Measurements from ENCODE around the gene NPLOC4.

DNA sequence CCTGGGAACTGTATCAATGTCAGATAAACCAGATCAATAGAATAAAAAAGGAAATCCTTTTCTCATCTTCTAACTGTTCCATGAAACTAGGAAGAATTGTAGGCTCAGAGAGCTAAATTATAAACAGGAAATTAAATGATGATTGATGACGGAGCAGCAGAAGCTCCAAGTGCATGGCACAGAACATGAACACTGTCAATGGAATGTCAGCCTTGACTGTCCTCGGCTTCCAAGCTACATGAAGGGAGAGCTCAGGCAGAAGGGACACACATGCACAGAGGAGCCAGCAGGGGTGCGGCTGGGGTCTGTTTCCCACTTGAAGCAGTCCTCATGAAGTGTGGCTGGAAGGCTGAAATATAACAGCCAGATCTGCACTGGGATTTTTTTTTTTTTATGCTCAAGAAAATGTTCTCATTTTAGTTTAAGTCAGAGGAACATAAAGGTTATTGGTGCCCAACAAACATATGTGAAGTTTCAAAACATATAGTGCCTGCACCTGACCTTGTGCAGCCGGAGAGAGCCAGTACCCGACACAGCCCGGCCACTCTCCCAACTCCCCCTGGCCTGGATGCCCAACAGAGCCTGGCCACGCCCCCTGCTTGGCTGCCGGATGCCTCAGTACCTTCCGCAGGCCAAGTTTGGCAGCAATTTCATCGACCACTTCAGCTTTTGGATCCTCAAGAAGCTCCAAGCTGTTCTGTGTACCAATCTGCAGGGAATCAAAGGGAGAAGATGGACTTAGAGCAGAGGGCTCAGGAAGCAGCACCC is 37.0 kb downstream of the NPLOC4 start:
- TF ChIP-seq CTCF (IDR thresholded peaks at IDR 0.05) (peak; percentile 18; the same call in 1 of the 2 replicates), YY1 (IDR thresholded peaks at IDR 0.05; ENCODE audit: low read depth) (no peak), RAD21 (IDR thresholded peaks at IDR 0.05; ENCODE audit: low read length) (no peak), NRF1 (IDR thresholded peaks at IDR 0.05; ENCODE audit: low read depth, low read length) (no peak), EP300 (IDR thresholded peaks at IDR 0.05; ENCODE audit: borderline replicate concordance in 1 of 2, low read depth in 1 of 2, low read length in 1 of 2) (no peak), TAF1 (IDR thresholded peaks at IDR 0.05; ENCODE audit: borderline replicate concordance, low read depth, low read length) (no peak), EZH2phosphoT487 (IDR thresholded peaks at IDR 0.05; ENCODE audit: borderline replicate concordance, low read depth) (no peak), NFIC (IDR thresholded peaks at IDR 0.05; ENCODE audit: borderline replicate concordance) (0 out of 2 replicates have a peak, but pooled peaks have one; percentile 12), JUND (IDR thresholded peaks at IDR 0.05) (peak; percentile 49), TEAD4 (IDR thresholded peaks at IDR 0.05; ENCODE audit: borderline replicate concordance, insufficient read depth) (no peak), POLR2AphosphoS5 (IDR thresholded peaks at IDR 0.05; ENCODE audit: low read depth, low read length) (no peak; the same call in 1 of the 2 replicates), SMC3 (IDR thresholded peaks at IDR 0.05; ENCODE audit: low read depth, low read length) (no peak)
- TF ChIP-seq, protein P1, sequence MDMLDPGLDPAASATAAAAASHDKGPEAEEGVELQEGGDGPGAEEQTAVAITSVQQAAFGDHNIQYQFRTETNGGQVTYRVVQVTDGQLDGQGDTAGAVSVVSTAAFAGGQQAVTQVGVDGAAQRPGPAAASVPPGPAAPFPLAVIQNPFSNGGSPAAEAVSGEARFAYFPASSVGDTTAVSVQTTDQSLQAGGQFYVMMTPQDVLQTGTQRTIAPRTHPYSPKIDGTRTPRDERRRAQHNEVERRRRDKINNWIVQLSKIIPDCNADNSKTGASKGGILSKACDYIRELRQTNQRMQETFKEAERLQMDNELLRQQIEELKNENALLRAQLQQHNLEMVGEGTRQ (IDR thresholded peaks at IDR 0.05; ENCODE audit: borderline replicate concordance, low read depth, low read length): no peak

Measured in SK-N-SH (cell line).